Fibroblast of skin of right quadriceps (primary cell): ENCODE measurements around the gene RNF26.
A peak's percentile ranks its signal among the peaks of the same experiment; 100 is the strongest.
"Not testable (repeated sequence)": the region's sequence is repeated elsewhere in the genome, so short reads cannot be mapped to it uniquely, and the experiment has no call there.

Experiments used
- DNase-seq: peaks from one replicate; pipeline ENCODE4 v3.0.0-alpha.2; 2013

The RNF26 gene

GRCh38 chr11:119371778-119372182 lies 37.5 kb downstream of the RNF26 start:
- DNase-seq = no peak

GRCh38 chr11:119372260-119373058 lies 38.1 kb downstream of the RNF26 start:
- DNase-seq = no peak

DNA sequence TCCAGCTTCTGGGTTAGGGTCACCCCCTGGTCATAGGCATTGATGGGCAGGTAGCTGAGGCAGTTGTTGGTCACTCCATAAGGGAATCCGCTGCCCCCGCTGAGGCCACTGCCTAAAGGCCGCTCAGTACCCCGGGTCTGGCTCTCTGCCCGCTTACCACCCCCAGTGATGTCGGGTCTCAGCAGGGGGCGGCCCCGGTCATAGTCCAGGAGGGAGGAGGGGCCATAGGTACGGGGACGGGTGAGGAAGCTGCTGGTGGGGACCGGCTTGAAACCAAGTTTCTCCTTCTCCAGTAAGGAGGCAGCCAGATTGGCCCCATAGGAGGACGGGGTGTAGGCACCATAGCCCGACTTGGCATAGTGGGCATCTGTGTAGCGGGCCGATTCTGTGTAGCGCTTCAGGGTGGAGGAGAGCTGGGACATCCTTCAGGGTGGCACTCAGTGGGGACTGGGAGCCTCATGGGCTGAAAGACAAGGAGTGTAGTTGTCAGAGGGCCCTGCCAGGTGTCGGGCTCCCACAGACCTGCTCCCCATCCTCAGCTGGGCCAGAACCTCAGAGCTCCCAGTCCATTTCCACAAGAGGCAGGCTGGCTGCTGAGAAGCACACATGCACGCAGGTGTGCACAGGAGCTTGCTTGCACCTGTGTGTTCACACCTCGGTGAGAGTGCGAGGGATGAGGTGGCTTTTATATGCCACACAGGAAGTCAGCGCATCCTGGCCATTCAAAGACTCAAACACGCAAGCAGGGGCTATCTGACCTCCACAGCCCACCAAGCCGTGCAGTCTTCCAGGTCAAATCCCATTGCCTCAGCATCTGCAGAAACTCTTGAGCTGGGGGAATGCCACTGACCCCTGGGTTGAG lies 39.0 kb downstream of the RNF26 start:
- DNase-seq = no peak

GRCh38 chr11:119373921-119374631 lies 39.7 kb downstream of the RNF26 start:
- peak; percentile 69 for DNase-seq

DNA sequence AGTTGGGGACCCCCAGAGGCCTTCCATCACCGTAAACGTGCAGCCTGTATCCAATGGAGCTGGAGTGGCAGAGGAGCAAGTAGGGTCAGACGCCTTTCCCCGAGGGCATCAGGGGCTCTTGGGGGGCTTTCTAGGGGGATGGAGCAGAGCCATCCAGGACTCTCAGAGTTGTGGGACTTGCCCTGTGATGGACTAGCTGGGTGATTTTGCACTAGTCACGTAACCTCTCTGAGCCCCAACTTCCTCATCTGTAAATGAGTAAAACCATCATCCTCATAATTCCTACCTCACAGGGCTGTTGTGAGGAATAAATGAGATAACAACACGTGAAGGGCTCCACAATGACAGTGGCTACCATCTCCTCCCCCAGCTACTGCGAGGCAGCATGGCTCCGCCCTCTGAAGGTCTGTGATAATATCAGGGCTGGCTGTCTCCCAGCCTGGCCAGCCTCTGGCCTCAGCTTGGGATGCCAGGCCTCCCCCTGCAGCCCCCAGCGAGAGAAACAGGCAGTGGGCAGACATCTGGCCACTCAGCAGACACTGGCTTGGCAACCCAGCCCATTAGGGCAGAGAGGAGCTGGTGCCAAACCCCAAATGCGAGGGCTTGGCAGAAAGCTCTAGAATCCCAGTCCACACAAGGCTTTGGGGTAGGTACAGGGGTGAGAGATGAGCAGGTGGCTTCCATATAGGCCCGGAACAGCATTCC lies 40.5 kb downstream of the RNF26 start:
- DNase-seq = no peak

- peak; percentile 39 for DNase-seq
These were observed 41.2 kb downstream of the RNF26 start for GRCh38 chr11:119375337-119376196.

GRCh38 chr11:119376197-119376847 lies 42.0 kb downstream of the RNF26 start:
- DNase-seq = no peak

DNA sequence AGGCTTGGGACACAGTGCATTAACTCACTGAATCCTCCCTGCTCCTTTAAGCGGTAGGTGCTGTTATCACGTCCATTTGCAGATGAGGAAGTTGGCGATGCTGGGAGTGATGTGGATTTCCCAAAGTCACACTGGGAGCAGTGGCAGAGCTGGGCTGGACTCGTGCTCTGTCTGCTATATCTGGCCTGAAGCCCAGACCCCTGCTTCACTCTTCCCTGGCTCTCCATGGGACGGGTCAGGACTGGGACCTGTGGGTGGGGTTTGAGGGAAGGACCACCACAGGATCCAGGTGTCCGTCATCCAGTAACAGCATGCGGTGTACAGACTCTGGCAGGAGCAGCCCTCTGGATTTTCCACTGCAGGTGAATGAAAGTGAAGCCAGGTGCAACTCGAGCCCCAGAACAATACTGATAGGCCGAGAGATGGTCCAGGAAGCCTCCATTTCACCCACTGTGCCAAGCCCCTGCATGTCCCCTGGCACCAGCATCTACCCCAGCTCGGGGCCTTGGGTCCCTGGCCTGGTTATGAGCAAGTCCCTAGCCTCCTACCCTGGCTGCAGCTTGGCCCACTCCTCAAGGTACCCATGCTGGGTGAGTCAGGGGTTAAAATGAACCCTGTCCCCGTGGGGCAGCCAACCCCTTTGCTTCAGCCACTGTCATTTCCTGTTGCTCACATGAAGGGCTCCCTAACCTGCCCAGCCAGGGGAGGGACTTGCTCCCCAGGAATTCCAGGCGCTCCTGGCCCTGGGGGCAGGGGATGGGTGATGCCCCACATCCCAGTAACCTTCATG lies 43.0 kb downstream of the RNF26 start:
- no peak for DNase-seq

DNA sequence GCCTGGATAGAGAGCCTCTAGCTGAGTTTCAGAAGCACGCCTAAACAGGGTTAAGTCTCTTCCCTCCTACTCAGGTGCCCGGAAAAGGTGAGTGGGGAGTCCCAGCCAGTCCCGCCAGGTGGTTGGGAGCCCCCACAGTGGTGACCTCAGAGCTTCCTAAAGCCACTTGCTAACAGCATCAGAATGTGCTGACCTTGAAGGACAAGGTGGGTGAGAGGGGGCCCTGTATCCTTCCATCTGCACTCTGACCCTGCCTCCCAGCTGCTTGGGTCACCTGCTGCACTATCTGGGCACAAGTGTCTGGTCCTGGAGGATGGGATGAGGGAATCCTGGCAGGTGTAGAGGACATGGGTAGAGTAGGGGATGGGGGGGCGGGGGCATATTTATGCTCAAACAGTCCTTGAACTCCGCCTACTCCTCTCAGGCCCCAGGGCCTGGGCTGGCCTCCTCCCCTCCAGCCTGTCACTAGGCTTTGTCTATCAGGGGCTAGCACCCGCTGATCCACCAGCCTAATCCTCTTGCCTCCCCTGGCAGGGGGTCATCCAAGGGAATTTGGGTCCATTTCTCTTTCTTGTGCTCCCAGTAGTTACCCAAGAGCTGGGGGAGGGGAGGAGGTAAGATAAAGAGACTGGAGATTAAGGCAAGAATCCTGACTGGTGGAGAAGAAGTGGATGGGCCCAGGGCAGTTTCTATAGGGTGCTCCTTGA lies 43.8 kb downstream of the RNF26 start:
- no peak for DNase-seq

DNA sequence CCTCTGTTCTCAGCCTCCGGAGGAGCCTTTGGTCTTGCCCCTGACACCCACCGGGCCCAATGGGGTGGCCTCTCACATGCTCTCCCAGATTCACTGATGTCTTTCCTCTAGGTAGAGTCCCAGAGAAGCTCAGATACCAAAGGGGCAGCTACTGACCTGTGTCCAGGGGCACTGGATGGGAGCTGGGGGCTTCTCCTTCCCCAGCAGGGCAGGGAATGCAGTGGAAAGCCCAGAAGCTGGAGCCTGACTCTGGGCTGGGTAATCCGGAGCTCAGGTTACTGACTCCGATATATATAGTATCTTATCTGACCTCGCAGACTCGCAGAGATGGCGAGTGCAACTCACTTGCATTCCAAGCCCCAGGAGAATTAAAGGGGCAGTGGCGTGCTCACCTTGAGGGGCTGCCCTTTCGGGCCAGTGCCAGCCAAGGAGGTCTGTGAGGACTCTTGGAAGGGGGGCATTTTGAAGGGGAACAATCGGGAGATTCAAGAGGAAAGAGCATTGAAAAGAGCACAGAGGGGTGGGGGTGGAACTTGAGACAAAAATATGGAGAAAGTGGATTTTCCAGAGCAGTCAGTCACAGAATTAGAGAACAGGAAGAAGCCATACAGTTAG lies 44.6 kb downstream of the RNF26 start:
- no peak for DNase-seq

DNA sequence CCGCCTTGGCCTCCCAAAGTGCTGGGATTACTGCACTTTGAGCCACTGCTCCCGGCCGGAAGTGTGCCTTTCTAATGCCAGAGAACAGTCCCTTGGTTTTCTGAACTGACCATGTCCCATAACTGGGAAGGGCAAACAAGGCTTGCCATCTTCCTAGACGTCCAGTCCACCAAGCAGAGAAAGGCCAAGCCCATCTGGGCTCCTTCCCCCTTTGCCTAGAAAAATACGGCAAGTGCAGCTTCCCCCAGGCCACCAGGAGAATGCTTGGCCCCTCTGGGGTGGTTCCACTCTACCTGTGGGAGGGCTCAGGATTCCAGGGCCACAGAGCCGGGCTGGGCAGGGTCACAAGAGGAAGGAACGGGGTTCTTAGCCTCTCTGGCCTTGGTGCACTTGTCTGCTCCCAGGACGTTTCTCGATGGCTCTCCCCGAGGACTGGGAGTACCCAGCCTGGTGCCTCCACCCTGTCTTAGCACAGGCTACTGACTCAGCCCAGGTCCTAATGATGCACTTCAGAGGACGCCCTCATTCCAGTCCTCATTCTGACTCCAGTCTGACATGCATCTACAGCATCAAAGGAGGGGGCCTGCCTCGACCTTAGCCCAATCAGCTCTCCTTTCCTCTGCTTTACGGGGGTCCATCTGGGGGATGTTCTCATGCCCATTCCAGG lies 46.0 kb downstream of the RNF26 start:
- no peak for DNase-seq

DNA sequence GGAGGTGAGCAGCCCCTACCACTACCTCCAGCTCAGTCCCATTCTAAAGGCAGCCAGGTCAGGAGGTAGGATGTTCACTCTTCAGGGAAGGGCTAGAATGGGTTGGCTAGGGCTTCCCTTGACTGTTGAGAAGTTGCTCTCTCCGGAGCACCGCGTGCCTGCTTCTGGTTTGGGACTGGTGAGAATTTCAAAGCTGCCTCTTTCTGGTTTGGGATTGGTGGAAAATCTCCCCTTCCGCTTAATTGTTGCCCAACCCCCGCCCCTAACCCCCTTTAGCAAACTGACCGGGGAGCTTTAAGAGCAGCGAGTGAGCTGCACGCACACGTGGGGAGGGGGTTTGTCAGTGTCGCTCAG lies 46.5 kb downstream of the RNF26 start:
- no peak for DNase-seq

DNA sequence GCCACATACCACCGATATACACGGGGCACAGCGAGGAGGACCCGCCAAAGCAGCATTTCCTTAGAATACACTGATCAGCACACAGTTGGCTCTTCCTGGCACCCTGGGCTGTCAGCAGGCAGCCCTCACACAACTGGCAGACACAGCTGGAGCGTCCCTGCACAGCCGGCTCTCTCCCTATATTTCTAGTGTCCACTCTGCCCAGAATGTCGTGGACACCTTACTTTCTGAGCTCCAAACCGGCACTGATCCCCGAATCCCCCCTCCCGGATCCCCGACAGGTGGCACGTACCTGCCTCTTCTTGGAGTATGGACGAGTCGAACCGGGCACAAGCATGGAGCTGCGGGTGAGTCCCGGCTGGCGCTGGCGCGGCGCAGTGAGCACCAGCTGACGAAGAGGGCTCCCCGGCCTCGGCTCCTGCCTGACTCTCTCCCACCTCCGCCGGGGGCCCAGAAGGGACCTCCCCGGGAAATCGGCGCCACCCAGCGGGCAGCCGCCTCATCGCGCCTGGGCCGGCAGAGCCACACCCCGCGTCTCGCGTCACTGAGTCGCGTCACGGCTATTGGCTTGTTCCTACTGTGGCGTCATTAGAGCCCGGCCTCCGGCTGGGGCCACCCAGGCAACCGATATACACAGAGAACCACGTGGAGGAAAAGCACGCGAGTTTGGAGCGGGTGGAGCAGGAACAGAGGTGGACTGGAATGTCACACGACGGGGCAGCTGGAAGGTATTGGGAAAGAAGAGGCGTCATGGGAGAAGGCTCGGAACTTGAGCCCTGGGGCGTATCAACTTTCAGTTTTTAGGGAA lies 47.1 kb downstream of the RNF26 start, which contains the start of gene USP2:
Gene USP2, minus strand, starts transcription at position 510 of the 808 bp plus-strand sequence. CDS start 8,210 bp downstream, outside the sequence.
- DNase-seq = peak; percentile 94

DNA sequence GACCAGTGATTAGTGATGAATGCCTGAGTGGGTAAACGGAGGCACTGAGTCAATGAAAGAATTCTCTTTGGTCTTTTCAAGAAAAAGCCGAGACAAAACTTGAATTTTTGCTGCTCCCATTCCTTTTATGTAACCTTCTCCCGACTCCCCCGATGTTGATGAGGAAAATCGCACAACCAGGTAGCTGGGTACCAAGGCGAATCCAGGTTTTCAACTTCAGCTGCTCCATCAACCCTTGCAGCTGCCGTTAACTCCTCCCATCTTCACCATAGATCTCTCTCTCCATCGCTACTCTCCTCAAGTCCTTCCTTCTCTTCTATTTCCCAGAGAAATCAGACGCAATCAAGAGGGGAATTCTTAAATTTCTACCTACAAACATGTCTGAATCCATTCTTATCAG lies 47.8 kb downstream of the RNF26 start:
- DNase-seq = no peak

DNA sequence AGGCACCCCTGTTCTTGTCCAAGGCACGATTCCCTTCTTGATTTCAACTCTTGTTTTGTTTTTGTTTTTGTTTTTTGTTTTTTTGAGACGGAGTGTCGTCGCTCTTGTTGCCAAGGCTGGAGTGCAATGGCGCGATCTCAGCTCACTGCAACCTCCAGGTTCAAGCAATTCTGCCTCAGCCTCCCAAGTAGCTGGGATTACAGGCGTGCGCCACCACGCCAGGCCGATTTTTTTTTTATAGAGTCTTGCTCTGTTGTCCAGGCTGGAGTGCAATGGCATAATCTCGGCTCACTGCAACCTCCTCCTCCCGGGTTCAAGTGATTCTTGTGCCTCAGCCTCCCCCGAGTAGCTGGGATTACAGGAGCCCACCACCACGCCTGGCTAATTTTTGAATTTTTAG lies 48.2 kb downstream of the RNF26 start:
- DNase-seq = not testable (repeated sequence)

DNA sequence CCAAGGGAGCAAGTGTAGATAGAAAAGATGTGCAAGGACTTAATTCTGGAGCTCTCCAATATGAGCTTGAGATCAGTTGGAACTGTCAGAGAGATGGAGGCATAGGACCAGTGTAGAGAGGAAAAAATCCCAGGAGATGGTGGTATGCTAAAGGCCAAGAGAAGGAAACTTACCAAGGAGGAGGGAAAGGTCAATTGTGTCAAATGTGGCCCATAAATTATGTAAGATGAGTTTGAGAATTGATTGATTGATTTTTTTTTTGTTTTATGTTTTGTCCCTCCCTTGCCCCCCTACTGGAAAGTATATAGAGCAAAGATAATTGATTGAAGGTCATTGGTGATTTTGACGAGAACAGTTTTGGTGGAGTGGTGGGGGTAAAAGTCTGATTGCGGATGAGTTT lies 50.0 kb downstream of the RNF26 start:
- no peak for DNase-seq
